AG04449 (cell line): Measurements from ENCODE around the gene ATR.

Experiments used
- CTCF ChIA-PET: fragments of 350-600 bp; formaldehyde crosslinking; extraction: SDS; loops from one replicate; lab custom pipeline; 2021; ENCODE audit warnings: antibody characterized with exemption; lab: Yijun Ruan, JAX
- POLR2A ChIA-PET: fragments of 400-600, 350-600 bp; formaldehyde crosslinking; extraction: SDS; loops from one replicate; lab custom pipeline; 2020; ENCODE audit warnings: antibody characterized with exemption, inconsistent platforms; lab: Yijun Ruan, JAX
- DNase-seq: peaks from one replicate; pipeline ENCODE4 v3.0.0-alpha.2; 2010; ENCODE audit warnings: low read depth, low spot score
- H3K4me3 ChIP-seq: 2 replicates; pipeline ENCODE4 v1.5.1; 2011; ENCODE audit warnings: low read depth, mild to moderate bottlenecking, control low read depth, low read length
- TF ChIP-seq, protein P1 (sequence below): IDR thresholded peaks from one replicate; pipeline ENCODE4 v1.5.1; 2011; ENCODE audit warnings: mild to moderate bottlenecking, moderate library complexity, low read length, control low read depth, inconsistent platforms; ENCODE audit not compliant: insufficient read depth; ENCODE audit errors: missing control alignments

The ATR gene

DNA sequence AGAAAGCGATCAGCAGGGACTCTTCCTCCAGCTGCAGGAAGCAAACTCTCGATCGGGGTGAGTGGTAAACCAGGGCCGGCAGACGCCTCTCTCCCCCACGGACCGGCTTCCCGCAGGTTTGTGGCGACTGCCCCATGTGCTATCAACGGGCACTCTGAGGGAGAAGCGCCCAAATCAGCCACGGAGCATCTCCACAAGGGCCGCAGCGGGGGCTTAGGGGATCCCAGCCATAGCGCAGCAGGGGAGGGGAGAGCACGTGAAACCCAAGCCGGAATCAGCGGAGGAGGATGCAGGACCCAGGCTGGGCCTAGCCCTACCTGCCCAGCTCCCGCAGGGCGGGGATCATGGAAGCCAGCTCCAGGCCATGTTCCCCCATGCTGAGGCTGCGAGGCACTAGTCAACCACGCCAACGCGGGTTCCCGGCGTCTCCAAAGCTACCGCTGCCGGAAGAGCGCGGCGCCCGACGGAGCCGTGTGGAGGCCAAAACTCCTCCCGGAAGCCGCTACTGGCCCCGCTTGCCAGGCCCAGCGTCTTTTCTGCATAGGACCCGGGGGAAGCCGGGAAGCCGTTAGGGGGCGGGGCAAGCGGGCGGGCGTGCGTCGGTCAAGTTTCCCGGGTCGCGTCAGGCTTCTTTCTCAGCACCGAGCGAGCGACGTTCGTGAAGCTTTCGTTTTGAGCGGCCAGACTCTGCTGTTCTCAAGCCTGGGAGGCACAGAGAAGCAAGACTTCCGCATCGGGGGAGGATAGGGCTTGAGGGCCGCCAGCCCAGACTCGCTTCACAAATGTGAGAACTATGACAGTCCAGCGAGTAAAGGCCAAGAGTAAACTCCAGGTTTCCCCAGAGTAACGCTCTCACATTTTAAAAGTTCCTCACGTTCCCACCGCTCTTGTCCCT is at the start of gene ATR:
Gene ATR (minus strand): TSS at position 405 of the 895 bp plus-strand sequence. CDS start 29 bp downstream, at position 376.
- ChIA-PET CTCF (interaction anchor here (1.0 to 2.1 kb wide), 3 partner anchors 9 to 437 kb away, joined by 3 to 7 read pairs (median 6); no protein-coding TSS in a partner anchor), POLR2A (interaction anchor here (1.0 to 1.4 kb wide), 5 partner anchors 11 to 146 kb away, joined by 3 to 4 read pairs (median 4); partner anchors contain the start of gene TRPC1)
- peak; percentile 80 for DNase-seq
- peak within 1 kb of the TSS; percentile 99 for H3K4me3 ChIP-seq
- TF ChIP-seq, protein P1, sequence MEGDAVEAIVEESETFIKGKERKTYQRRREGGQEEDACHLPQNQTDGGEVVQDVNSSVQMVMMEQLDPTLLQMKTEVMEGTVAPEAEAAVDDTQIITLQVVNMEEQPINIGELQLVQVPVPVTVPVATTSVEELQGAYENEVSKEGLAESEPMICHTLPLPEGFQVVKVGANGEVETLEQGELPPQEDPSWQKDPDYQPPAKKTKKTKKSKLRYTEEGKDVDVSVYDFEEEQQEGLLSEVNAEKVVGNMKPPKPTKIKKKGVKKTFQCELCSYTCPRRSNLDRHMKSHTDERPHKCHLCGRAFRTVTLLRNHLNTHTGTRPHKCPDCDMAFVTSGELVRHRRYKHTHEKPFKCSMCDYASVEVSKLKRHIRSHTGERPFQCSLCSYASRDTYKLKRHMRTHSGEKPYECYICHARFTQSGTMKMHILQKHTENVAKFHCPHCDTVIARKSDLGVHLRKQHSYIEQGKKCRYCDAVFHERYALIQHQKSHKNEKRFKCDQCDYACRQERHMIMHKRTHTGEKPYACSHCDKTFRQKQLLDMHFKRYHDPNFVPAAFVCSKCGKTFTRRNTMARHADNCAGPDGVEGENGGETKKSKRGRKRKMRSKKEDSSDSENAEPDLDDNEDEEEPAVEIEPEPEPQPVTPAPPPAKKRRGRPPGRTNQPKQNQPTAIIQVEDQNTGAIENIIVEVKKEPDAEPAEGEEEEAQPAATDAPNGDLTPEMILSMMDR = no peak

DNA sequence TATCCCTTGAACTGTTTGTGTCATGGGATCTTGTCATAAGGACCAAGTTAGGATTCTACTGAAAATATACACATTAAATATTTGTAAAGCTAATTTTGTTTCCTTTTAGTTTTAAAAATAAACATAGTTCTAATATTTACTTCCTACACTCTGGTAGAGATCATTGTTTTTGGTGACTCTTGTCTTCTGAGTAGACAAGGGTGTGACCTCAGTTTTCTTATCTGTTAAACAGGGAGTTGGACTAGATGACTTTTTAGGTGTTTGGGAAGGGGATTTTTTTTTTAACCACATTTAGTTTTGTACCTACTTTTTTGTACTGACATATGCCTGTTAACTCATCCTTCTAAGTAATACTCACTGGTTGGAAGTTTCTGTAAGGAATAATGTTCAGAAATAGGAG is 48.4 kb upstream of the ATR start:
- no peak overlapping the region for H3K4me3 ChIP-seq
- TF ChIP-seq, protein P1 = no peak
- no peak for DNase-seq
- ChIA-PET POLR2A (no interaction called here), CTCF (no interaction called here)

DNA sequence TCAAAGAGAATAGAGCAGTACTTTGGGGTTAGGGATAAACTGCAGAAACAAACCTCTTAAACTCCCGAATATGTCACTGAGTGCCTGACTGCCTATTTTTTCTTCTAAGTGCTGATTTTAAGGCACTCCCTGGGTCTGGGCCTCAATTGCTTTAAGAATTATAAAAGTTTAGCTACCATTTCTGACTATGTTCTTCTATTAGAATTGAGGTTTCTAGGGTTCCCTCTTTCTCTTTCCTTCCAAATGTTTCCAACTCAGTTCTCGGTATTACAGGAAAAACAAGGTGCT is 46.6 kb upstream of the ATR start:
- no peak for DNase-seq
- no peak overlapping the region for H3K4me3 ChIP-seq
- POLR2A ChIA-PET = no interaction called here
- TF ChIP-seq, protein P1 = no peak
- CTCF ChIA-PET = interaction anchor here (1.0 to 1.1 kb wide), 2 partner anchors 15 to 38 kb away, joined by 3 read pairs; no protein-coding TSS in a partner anchor

DNA sequence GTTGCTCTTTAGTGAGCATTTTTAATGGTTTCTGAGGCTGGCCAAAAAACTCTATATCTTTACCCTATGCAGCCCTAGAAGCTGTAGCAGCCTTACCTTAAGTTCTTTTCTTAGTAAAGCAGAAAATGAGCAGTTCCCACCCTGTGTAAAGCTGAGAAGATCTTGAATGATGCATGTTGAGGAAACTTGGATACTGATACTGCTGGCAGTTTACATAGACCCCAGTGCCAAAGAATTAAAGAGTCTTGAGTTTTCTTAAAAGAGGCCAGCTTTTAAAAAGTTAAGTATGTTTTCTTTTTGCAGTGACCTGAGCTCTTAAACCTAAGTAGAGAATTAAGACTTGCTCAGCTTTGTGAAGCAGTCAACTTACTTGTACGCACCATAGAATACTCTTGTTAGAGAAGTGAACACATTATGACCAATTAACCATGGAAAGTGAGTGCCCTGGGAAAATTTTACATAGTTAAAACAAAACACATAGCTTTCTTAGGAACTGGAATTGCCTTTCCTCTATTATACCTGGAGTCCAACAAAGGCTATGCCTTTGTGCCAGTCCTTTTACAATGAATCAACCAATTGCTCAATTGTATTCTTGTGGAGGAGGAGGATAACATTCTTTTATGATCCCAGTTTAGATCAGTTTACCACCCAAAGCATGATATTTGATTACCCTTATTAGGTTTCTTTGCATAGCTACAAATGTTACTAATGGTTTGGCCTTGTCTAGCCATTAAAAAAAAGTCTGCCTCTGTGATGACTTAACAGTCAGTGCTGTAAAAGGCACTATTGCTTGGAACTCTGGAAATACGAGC is 46.0 kb upstream of the ATR start:
- DNase-seq = no peak
- H3K4me3 ChIP-seq = no peak overlapping the region
- ChIA-PET CTCF (interaction anchor here (1.0 to 1.1 kb wide), 2 partner anchors 15 to 37 kb away, joined by 3 read pairs; no protein-coding TSS in a partner anchor), POLR2A (no interaction called here)
- TF ChIP-seq, protein P1 = no peak

DNA sequence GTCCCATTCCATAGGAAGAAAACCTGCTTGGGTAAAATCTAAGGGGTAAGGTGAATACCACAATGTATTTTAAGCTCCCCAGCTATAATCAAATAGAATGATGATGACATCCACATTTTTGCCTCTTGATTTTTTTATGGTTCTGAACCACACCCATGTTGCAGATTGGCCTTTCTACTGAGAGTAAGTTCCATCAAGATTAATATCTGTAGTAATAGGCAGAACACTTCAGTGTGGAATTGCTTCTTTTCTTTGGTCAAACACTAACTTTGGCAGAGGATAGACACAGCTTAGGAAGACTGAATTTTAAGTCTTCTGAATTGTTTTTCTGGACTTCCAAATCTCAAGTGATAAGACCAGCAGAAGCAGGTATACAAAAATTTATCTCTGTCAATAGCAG is 44.7 kb upstream of the ATR start:
- TF ChIP-seq, protein P1 = no peak
- POLR2A ChIA-PET = no interaction called here

DNA sequence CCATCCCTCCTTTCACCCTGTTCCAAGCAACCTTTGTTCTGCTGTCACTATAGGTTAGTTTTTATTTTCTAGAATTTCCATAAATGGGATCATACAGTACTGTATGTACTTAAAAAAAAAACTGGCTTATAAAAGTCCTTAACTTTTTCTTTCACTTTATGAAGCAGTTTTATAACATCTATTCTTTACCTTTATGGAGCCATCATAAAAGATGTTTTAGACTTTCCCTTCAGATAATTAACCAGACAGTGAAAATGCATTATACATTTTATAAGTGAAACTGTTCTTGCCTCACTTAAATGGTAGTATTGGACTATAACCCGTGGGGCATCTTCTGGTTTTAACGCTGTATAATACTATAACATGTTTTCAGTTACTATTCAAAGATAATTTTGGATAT is 43.9 kb upstream of the ATR start:
- DNase-seq = no peak
- ChIA-PET POLR2A (no interaction called here), CTCF (no interaction called here)
- no peak overlapping the region for H3K4me3 ChIP-seq
- TF ChIP-seq, protein P1 = no peak

More for the DNA sequence above, 44.7 kb upstream of the ATR start:
- no peak overlapping the region for H3K4me3 ChIP-seq
- CTCF ChIA-PET = no interaction called here
- no peak for DNase-seq
